KBM-7 (cell line): ENCODE results near the gene KCNS1.
"Not testable (repeated sequence)": the region's sequence is repeated elsewhere in the genome, so short reads cannot be mapped to it uniquely, and the experiment has no call there.

Source experiments
- DNase-seq: peaks from one replicate; pipeline ENCODE4 v3.0.0-alpha.2; 2015
- in situ Hi-C: fragments of 300-500 bp; cut with MboI; formaldehyde crosslinking; loops from 2 replicates; pipeline ENCODE4 v1.14.3; 2020; ENCODE audit warnings: low sequenced_read_pairs, low pct_unique_long_range_greater_than_20kb, mixed read lengths

Gene KCNS1

DNA sequence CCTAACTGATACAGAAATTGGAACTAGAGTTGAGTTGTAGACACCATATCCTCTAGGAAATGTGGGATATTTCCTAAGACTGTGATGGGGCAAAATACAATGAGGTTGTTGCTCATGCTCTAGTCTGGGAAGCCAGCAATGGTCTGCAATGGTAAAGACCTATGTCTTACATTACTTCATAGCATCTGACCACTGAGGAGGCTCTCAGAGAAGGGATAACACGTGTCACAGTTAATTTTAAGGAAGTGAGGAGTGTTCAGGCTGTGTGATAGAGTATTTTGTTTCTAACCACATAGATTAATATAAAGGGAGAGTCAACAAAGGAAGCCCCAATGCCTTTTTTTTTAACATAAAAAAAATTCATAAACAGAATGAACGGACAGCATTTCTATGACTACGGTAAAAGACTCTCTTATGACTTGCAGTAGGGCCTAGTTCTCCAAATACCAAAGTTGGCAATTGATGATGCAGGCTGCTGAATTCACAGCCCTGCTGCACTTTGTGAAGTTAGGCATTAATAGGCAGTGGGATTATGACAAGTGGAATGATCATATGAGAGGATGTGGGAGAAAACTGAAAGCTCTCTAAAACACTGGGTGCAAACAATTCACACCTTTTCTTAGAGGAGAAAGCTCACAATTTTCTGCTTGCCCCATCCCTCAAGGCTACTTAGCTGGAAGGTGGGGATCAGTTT is 13.7 kb downstream of the KCNS1 start:
- in situ Hi-C loops = no loop called here
- DNase-seq = no peak

DNA sequence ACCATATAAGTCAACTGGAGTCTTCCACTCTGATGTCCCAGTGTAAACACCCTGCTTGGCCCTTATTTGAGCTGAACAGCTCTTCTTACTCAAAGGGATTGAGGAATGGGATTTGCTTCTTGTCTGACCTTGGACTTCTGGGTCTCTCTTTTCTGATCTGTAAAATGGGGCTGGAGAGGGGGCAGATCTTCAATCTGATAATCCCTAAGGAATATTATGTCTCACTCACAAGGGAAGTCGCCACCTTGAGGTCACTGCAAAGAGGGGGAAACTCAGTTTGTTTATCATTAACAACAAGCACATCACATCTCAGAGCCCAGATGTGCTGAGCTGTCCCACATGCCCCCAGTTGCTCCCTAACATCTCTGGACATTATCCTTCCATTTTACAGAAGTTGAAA is 15.1 kb downstream of the KCNS1 start:
- in situ Hi-C loops = no loop called here
- DNase-seq = no peak

- DNase-seq = no peak
- in situ Hi-C loops = no loop called here
These were observed 15.6 kb downstream of the KCNS1 start for GRCh38 chr20:45085289-45085688.

DNA sequence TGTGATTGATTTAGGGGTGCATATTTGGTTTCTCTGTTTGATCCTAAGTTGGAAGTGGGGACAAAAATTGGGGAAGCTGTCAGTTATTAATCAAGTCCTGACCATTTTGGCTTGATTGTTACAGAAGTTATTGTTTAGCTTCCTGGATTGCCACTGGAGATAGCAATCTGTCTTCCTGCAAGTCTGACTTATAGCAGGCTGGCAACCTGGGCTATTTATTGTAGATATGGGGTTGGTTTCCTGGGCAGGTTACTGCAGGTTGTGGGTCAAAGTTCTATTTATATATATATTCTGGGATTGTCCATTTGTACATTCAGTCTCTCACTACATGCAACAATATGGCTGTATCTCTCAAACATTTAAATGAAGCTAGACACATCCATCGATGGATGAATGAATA is 17.8 kb downstream of the KCNS1 start:
- no peak for DNase-seq
- in situ Hi-C loops = no loop called here

- in situ Hi-C loops = no loop called here
- DNase-seq = no peak
These were observed 18.5 kb downstream of the KCNS1 start for GRCh38 chr20:45082468-45082867.

DNA sequence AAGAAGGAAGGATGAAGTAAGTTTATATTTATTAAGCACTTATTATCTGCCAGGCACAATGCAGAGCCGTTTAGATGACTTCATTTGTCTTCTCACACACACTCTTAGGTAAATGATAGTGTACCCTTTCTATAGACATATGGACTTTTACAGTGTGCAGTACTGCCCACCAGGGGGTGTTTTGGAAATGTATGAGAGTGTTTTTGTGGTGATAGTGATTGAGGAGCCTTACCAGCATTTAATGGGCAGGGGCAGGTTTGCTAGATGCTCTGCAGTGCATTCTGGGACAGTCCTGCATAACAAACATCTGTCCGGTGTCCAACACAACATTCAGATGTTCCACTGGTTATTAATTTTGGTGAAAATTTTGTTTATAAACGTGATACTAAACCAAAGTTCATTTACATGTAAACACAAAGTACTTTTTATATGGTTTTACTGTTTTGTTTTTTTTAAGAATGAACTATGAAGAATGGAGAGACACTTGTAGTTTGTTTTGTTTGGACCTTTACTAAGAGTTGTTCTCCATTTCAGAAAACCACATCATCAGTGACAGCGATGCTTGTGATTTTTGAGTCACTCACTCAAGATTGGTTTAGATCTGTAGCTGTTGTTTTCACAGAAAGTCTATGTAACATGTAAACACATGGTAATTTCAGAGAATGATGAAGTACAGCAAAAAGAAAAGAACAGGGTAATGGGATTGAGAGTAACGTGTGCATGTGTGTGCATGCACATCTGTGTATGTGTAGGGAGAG is 19.9 kb downstream of the KCNS1 start:
- DNase-seq = peak; percentile 12
- in situ Hi-C loops = no loop called here

- in situ Hi-C loops = no loop called here
These were observed 23.4 kb downstream of the KCNS1 start for GRCh38 chr20:45077559-45077958.

GRCh38 chr20:45073221-45073620 is 27.7 kb downstream of the KCNS1 start:
- in situ Hi-C loops = no loop called here

More at GRCh38 chr20:45077559-45077958, 23.4 kb downstream of the KCNS1 start:
- no peak for DNase-seq

GRCh38 chr20:45072066-45072465 is 28.9 kb downstream of the KCNS1 start:
- in situ Hi-C loops = no loop called here
- DNase-seq = no peak

More at GRCh38 chr20:45073221-45073620, 27.7 kb downstream of the KCNS1 start:
- no peak for DNase-seq

DNA sequence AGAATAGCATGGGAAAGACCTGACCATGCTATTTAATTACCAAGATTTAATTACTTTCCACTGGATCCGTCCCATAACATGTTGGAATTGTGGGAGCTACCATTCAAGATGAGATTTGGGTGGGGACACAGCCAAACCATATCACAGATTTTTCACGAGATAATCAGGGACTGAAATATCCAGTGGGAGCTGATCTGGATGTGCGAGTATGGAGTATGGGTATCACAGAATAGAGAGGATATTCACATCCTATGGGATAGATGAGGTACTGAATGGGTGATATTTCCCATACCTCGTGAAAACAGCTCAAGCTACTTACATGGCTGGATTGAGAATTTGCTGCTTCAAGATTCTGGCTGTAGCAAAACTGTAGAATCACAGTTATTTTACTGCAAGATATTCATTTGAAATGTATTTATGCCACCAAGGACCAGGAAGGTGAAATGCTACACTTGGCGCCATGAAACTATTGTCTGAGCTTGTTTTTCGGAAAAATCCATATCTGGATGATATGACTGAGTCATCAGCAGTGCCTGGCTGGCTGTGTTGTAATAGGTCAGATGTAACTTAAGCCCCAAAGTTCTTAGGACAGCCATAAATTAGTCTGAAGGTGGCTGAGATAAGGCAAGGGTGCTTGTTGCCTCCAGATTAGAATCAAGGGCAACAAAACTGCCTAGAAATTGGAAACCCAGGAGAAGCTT is 29.8 kb downstream of the KCNS1 start:
- in situ Hi-C loops = no loop called here
- DNase-seq = no peak

- in situ Hi-C loops = no loop called here
- DNase-seq = no peak
These were observed 31.7 kb downstream of the KCNS1 start for GRCh38 chr20:45069261-45069660.

DNA sequence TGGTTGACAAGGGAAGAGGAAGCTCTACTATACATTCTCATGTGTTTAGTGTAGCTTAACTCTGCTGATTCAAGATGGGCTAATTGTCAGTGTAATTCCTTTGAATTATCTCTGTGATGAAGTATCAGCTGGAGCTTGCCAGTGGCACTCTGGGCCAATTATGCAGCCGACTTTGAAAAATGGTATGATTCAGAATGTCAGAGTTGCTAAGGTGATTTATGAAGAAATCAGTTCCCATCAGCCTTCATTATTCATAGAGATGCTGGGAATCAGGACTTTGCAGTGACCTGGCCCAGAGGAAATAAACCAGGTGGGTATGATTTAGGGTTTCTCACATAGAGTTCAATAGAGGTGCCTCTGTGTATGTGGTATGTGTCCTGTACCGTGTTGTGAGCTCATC is 33.4 kb downstream of the KCNS1 start:
- DNase-seq = no peak
- in situ Hi-C loops = no loop called here

GRCh38 chr20:45067087-45067486 is 33.8 kb downstream of the KCNS1 start:
- in situ Hi-C loops = no loop called here
- DNase-seq = no peak

- in situ Hi-C loops = no loop called here
- no peak for DNase-seq
These were observed 34.6 kb downstream of the KCNS1 start for GRCh38 chr20:45066372-45066771.

DNA sequence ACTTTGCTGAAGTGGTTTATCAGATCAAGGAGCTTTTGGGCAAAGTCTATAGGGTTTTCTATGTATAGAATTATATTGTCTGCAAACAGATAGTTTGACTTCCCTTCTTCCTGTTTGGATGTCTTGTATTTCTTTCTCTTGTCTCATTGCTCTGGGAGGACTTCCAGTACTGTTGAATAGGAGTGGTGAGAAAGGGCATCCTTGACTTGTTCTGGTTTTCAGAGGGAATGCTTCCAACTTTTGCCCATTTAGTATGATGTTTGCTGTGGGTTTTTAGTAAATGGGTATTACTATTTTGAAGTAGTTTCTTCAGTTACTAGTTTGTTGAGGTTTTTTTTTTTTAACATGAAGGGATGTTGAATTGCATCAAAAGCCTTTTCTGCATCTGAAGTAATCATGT is 36.1 kb downstream of the KCNS1 start:
- DNase-seq = no peak
- in situ Hi-C loops = no loop called here

DNA sequence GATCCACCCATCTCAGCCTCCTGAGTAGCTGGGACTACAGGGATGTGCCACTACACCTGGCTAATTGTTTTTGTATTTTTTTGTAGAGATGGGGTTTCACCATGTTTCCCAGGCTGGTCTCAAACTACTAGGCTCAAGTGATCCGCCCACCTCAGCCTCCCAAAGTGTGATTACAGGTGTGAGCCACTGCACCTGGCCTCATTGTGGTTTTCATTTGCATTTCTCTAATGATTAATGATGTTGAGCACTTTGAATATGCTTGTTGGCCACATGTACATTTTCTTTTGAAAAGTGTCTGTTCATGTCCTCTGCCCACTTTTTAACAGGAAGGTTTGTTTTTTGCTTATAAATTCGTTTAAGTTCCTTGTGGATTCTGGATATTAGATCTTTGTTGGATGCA is 37.8 kb downstream of the KCNS1 start:
- in situ Hi-C loops, DNase-seq: not testable (repeated sequence)

GRCh38 chr20:45061244-45061643 is 39.7 kb downstream of the KCNS1 start:
- DNase-seq = no peak
- in situ Hi-C loops = no loop called here

DNA sequence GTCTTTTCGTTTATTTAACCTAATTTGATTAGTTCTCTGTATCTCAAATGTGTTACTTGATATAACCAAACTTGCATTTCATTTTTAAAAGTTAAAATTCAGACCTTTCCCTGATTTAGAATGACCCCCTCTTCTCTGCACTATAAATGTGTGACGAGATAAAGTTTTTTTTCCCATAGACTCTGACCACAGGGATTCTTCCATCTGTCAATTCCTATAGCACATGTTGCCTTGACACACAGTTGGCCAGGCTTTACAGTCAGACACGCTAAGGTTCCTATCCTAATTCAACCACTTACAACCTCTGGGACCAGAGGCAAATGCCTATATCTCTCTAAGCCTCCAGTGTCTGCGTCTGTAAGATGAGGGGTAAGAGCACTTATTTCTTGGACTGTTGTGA is 40.6 kb downstream of the KCNS1 start:
- DNase-seq = no peak
- in situ Hi-C loops = no loop called here

- in situ Hi-C loops = no loop called here
- DNase-seq = no peak
These were observed 41.8 kb downstream of the KCNS1 start for GRCh38 chr20:45059022-45059728.
